ENCODE data around the gene NHLRC3.

GRCh38 chr13:39099231-39099630 lies 61.0 kb downstream of the NHLRC3 start:
- TF ChIP-seq EZH2 (IDR thresholded peaks at IDR 0.05; ENCODE audit: borderline replicate concordance, low read depth, low read length, severe bottlenecking): no peak
- TF ChIP-seq, protein P1, sequence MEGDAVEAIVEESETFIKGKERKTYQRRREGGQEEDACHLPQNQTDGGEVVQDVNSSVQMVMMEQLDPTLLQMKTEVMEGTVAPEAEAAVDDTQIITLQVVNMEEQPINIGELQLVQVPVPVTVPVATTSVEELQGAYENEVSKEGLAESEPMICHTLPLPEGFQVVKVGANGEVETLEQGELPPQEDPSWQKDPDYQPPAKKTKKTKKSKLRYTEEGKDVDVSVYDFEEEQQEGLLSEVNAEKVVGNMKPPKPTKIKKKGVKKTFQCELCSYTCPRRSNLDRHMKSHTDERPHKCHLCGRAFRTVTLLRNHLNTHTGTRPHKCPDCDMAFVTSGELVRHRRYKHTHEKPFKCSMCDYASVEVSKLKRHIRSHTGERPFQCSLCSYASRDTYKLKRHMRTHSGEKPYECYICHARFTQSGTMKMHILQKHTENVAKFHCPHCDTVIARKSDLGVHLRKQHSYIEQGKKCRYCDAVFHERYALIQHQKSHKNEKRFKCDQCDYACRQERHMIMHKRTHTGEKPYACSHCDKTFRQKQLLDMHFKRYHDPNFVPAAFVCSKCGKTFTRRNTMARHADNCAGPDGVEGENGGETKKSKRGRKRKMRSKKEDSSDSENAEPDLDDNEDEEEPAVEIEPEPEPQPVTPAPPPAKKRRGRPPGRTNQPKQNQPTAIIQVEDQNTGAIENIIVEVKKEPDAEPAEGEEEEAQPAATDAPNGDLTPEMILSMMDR (IDR thresholded peaks at IDR 0.05; ENCODE audit: borderline replicate concordance, extremely low read depth, low read length, poor library complexity, severe bottlenecking): no peak
